Sciatic nerve (tissue), 2 donors: ENCODE measurements around the gene ENGASE. TPM values are rescaled to one million over a fixed set of nuclear protein-coding genes. Genes with fewer than 3 reads are reported as not detected.
A peak's percentile ranks its signal among the peaks of the same experiment; 100 is the strongest.
"Not testable (repeated sequence)": the region's sequence is repeated elsewhere in the genome, so short reads cannot be mapped to it uniquely, and the experiment has no call there.

Experiments used
- ATAC-seq: fragments of 200-7000 bp; cut with Tn5 transposase; one replicate; pipeline ENCODE4 v1.9.1; 2020; ENCODE audit warnings: mild to moderate bottlenecking, moderate library complexity
- DNase-seq: peaks from one replicate; pipeline ENCODE4 v3.0.0-alpha.2; 2020; ENCODE audit warnings: low spot score
- intact Hi-C: fragments of 100-400 bp; cut with DNase I; formaldehyde crosslinking; loops from one replicate; pipeline ENCODE4 v1.14.2; 2022
- total RNA-seq: library from RNA; stranded (reverse); fragmentation: NEBNext Ultra II Directional; extraction: Animal tissue kit (Norgen Biotek cat#: 25700); gene quantifications from one replicate; pipeline ENCODE4 v1.2.1, GENCODE V29; 2021
- donor health status: DM: no; HTN: no; CAD: no.
- donor health status: DM: no; HTN: no; CAD: no.

ENGASE gene
- total RNA-seq, result 57.3 TPM

DNA sequence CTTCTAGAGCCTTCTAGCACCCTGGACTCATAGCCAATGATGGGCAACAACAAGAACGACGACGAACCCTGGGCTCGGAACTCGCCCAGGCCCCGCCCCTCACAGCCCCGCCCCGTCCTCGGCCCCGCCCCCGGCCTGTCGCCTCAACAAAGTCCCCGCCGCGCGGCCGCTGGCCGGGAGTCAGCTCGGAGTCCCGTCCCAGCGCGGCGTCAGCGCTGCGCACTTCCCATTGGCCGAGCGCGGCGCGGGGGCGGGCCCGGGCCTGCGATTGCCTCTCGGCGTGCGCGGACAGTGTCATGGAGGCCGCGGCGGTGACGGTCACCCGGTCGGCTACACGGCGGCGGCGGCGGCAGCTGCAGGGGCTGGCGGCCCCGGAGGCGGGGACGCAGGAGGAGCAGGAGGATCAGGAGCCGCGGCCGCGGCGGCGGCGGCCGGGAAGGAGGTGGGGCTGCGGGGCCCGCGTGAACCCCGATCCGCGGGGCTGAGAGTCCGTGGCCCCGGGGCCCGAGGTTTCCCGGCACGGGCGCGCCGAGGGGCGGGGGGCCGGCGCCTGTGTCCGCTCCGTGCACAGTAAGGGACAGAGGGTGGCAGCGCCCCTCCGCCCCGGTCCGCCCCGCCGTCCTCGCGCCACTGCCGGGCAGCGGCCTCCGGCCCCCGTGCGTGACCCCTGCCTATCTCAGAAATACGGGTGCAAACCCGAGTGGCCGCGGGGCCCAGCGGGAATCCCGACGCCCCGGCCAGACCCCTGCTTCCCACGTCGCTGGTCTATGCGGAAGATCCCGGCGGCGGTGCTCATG, at the start of gene ENGASE:
Gene ENGASE, plus strand, starts transcription at position 176 of the 797 bp plus-strand sequence. Its CDS starts 121 bp downstream, at position 297.
- ATAC-seq (peak; percentile 98), DNase-seq (peak; percentile 95)
- intact Hi-C loops, result no loop called here

- ATAC-seq (no peak), DNase-seq (peak; percentile 54)
- intact Hi-C loops, result no loop called here
These were observed 49.5 kb upstream of the ENGASE start for GRCh38 chr17:79024901-79025737.

DNA sequence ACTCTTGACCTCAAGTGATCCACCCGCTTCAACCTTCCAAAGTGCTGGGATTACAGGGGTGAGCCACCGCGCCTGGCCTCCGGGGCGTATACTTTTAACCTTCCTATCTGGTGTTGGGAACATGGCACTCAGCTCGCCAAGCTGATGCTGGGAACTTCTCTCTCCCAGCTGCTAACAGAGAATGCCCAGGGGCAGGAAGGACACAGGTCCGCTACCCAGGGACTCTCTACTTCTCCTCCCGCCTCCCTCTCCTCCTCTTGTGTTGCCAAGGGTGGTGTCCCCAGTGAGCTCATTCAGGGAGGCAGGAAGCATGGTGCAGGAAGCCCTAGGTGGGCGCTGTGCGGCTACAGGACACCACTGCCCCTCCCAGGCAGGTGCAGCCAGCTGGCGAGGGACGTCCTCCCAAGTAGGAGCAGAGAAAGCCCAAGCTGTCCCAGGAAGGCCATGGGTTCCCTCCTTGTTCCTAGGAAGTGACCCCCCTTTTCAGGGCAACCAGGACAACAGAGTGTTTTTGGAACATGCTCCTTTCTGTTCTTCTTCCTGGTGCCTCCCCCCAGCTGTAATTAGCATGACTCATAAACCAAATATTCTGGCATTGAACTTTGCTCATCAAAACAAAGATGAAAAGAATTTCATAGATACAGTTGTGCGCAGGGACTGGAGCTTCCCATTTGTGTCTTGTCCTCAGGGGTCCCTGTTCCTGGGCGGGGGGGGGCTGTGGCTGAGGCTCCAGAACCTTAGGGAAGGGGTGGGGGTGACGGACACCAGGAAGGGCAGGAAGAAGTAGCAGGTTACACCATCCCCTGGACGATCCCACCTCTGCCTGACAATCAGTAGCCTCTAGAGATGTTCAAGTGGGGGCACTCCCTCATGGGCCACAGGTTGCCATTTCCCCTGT, 48.0 kb upstream of the ENGASE start:
- ATAC-seq (peak; percentile 65), DNase-seq (peak; percentile 54)
- intact Hi-C loops, result no loop called here

GRCh38 chr17:79027274-79027924, 47.2 kb upstream of the ENGASE start:
- ATAC-seq (peak; percentile 1), DNase-seq (peak; percentile 57)
- intact Hi-C loops, result no loop called here

GRCh38 chr17:79027925-79028491, 46.6 kb upstream of the ENGASE start:
- ATAC-seq, result peak; percentile 40
- DNase-seq, result peak; percentile 62
- intact Hi-C loops, result no loop called here

- intact Hi-C loops, result no loop called here
- peak; percentile 54 for DNase-seq
- no peak for ATAC-seq
These were observed 45.9 kb upstream of the ENGASE start for GRCh38 chr17:79028496-79029326.

- intact Hi-C loops, result no loop called here
- no peak for ATAC-seq
- peak; percentile 34 for DNase-seq
These were observed 45.2 kb upstream of the ENGASE start for GRCh38 chr17:79029327-79030009.

DNA sequence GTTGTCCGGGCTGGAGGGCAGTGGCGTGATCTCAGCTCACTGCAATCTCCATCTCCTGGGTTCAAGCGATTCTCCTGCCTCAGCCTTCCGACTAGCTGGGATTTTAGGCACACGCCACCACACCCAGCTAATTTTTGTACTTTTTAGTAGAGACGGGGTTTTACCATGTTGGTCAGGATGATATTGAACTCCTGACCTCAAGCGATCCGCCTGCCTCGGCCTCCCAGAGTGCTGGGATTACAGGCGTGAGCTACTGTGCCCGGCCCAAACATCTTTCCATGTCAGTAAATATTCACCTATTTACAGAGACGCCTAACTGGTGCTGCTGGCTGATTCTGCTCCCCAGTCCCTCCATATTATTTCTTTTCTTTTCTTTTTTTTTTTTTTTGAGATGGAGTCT, 44.0 kb upstream of the ENGASE start:
- ATAC-seq, intact Hi-C loops: not testable (repeated sequence)
- DNase-seq, result peak; percentile 39

- intact Hi-C loops, result no loop called here
These were observed 42.4 kb upstream of the ENGASE start for GRCh38 chr17:79031996-79032875.

GRCh38 chr17:79033046-79033616, 41.5 kb upstream of the ENGASE start:
- ATAC-seq (no peak), DNase-seq (peak; percentile 32)
- intact Hi-C loops, result no loop called here

More at GRCh38 chr17:79031996-79032875, 42.4 kb upstream of the ENGASE start:
- peak; percentile 57 for DNase-seq
- no peak for ATAC-seq

DNA sequence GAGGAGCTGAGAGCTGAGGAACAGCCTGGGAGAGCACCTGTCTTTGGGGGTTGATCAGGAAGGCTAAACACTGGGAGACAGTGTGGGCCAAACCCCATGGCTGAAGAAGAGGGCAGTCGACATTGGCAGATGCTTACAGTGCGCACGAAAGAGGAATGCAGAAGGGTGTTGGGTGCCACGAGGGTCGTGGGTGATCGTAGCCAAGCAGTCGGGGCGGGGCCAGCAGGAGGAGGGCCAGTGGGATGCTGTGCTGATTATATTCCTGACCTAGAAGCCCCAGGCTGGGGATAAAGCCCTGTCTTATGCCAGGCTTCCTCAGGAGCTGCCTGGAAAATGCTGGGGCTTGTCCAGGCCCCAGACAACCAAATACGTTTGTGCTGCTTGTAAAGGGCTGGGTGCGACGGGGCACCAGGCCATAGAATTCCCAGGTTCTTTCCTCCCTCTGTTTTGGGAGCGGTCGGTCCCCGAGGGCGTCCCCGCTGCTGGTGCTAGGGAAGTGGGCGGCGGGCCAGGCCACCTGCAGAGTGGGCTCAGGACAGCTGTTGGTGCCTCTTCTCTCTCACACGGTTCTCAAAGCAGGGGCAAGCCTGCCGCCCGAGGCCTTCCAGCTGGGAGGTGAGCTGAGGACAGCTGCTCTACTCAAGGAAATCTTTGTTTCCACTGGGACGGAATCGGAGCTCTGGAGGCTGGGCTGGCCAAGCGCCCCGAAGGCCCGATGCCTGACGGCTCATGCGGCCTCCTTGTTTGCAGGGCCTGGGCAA, 40.7 kb upstream of the ENGASE start:
- ATAC-seq, result peak; percentile 78
- peak; percentile 72 for DNase-seq
- intact Hi-C loops, result no loop called here

GRCh38 chr17:79034931-79035485, 39.6 kb upstream of the ENGASE start:
- intact Hi-C loops, result no loop called here
- peak; percentile 26 for DNase-seq
- no peak for ATAC-seq

- intact Hi-C loops, result no loop called here
- DNase-seq (peak; percentile 32), ATAC-seq (no peak)
These were observed 38.9 kb upstream of the ENGASE start for GRCh38 chr17:79035686-79036085.

DNA sequence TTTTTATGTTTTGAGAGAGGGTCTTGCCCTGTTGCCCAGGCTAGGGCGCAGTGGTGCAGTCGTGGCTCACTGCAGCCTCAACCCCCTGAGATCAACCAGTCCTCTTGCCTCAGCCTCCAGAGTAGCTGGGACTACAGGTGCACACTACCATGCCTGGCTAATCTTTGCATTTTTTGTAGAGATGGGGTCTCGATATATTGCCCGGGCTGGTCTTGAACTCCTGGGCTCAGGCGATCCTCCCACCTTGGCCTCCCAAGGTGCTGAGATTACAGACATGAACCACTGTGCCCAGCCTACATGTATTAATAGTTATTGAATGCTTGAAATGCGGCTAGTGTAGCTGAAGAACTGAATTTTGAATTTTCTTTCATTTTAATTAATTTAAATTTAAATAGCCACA, 38.4 kb upstream of the ENGASE start:
- intact Hi-C loops, result no loop called here
- no peak for ATAC-seq
- DNase-seq, result peak; percentile 28

DNA sequence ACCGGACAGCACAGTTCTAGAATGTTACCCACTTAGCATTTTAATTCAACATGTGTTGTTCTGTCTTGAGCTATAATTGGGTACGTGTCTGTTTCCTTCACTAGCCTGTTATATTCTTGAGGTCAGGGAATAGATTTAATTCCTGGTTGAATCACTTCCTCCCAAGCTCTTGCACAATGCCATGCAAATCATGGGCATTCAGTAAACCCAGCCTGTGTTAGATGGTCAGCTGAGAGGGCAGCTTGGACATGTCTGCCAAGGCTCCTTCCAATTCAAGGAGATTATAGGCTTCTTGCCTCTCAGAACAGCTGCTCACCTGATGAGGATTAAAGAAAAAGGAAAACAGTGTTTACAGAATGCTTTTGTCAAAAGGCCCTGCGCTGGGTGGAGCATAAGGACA, 38.0 kb upstream of the ENGASE start:
- ATAC-seq (peak; percentile 35), DNase-seq (peak; percentile 51)
- intact Hi-C loops, result no loop called here
